ENCODE results near the gene NCOA7.

The NCOA7 gene

GRCh38 chr6:125979101-125979500 lies 188.3 kb downstream of the NCOA7 start:
- no peak for DNase-seq (ENCODE audit: extremely low read depth, low read depth)
- no peak overlapping the region for H3K4me3 ChIP-seq (replicated peaks; ENCODE audit: low read depth, low read length)
- TF ChIP-seq, protein P1, sequence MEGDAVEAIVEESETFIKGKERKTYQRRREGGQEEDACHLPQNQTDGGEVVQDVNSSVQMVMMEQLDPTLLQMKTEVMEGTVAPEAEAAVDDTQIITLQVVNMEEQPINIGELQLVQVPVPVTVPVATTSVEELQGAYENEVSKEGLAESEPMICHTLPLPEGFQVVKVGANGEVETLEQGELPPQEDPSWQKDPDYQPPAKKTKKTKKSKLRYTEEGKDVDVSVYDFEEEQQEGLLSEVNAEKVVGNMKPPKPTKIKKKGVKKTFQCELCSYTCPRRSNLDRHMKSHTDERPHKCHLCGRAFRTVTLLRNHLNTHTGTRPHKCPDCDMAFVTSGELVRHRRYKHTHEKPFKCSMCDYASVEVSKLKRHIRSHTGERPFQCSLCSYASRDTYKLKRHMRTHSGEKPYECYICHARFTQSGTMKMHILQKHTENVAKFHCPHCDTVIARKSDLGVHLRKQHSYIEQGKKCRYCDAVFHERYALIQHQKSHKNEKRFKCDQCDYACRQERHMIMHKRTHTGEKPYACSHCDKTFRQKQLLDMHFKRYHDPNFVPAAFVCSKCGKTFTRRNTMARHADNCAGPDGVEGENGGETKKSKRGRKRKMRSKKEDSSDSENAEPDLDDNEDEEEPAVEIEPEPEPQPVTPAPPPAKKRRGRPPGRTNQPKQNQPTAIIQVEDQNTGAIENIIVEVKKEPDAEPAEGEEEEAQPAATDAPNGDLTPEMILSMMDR (IDR thresholded peaks at IDR 0.05; ENCODE audit: low read depth, low read length, missing control alignments), result no peak

Data from HFF-Myc (cell line).